H1 (cell line): ENCODE data around the gene LRPPRC. TPM values are rescaled to one million over a fixed set of nuclear protein-coding genes. Genes with fewer than 3 reads are reported as not detected.

Experiments used
- CBX5 ChIP-seq: fragments of 300-800, 300-1000 bp; sonication (generic); IDR thresholded peaks from 2 replicates; pipeline ENCODE4 v1.7.1; 2016; ENCODE audit warnings: antibody characterized with exemption, low read length, low read depth
- E2F6 ChIP-seq: IDR thresholded peaks from 2 replicates; pipeline ENCODE4 v1.6.1; 2012; ENCODE audit warnings: inconsistent platforms
- NANOG ChIP-seq: IDR thresholded peaks from 2 replicates; pipeline ENCODE4 v1.6.1; 2011; ENCODE audit warnings: low read length, low read depth, mild to moderate bottlenecking, inconsistent platforms; ENCODE audit not compliant: insufficient read depth, poor library complexity, severe bottlenecking
- RAD21 ChIP-seq, 2 experiments: IDR thresholded peaks in 1 of 2; conservative IDR thresholded peaks in 1 of 2; 2 replicates each; pipeline ENCODE4 v1.6.1; 2011; ENCODE audit warnings: low read depth in 2 of 2, low read length in 2 of 2, improper control_type of control experiment in 1 of 2, inconsistent platforms in 1 of 2, mild to moderate bottlenecking in 1 of 2, moderate library complexity in 1 of 2
- YY1 ChIP-seq: IDR thresholded peaks from 2 replicates; pipeline ENCODE4 v1.6.1; 2011; ENCODE audit warnings: low read depth, mild to moderate bottlenecking, low read length
- polyA plus RNA-seq, 7 experiments: library from polyadenylated mRNA; depleted of rRNA in 3 of 7; stranded (reverse) in 5 of 7; unstranded in 2 of 7; fragments of >200 nt in 5 of 7; fragments of 200-250 nt in 2 of 7; gene quantifications; 1 replicate in 5 of 7; 2 replicates in 1 of 7; 4 replicates in 1 of 7; pipeline versions ENCODE4 v1.2.1 to v1.2.3, GENCODE V29; 2011 to 2013; ENCODE audit warnings: missing spikeins in 2 of 7, mixed read lengths in 2 of 7
- total RNA-seq: library from RNA; stranded (reverse); fragmentation: NEBNext Ultra II Directional; extraction: Animal tissue kit (Norgen Biotek cat#: 25700); gene quantifications from 2 replicates; pipeline ENCODE4 v1.2.1, GENCODE V29; 2021
- TF ChIP-seq, protein P1 (sequence below): fragments of 300-600 bp; sonication (generic); IDR thresholded peaks from 2 replicates; pipeline ENCODE4 v1.7.1; 2012; ENCODE audit warnings: low read length, moderate library complexity, mild to moderate bottlenecking, inconsistent platforms; ENCODE audit not compliant: insufficient replicate concordance
- TF ChIP-seq, protein P2 (sequence below), 3 experiments: IDR thresholded peaks; 1 replicate in 2 of 3; 2 replicates in 1 of 3; pipeline versions ENCODE4 v1.5.1 to v1.6.1; 2011; ENCODE audit warnings: low read length in 3 of 3, mild to moderate bottlenecking in 3 of 3, inconsistent platforms in 2 of 3, low read depth in 1 of 3, moderate library complexity in 1 of 3; ENCODE audit not compliant: insufficient read depth in 1 of 3; ENCODE audit errors: control extremely low read depth in 1 of 3

The LRPPRC gene
- total and polyA plus RNA-seq, 2 of the 8 experiments (the other 6 are each of a cell fraction or from before 2014, with no cell fraction given) = 43.4 to 167 TPM

DNA sequence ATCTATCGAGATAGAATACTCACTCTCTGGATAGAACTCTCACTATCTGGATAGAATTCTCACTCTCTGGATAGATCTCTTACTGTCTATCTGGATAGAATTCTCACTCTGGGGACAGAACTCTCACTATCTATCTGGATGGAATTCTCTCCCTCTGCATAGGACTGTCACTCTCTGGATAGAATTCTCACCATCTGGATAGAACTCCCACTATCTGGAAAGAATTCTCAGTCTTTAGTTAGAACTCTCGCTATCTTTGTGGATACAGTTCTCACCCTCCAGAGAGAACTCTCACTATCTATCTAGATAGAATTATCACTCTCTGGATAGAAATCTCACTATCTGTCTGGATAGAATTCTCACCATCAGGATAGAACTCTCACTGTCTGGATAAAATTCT lies 140.5 kb downstream of the LRPPRC start (continued):
- TF ChIP-seq, protein P1, sequence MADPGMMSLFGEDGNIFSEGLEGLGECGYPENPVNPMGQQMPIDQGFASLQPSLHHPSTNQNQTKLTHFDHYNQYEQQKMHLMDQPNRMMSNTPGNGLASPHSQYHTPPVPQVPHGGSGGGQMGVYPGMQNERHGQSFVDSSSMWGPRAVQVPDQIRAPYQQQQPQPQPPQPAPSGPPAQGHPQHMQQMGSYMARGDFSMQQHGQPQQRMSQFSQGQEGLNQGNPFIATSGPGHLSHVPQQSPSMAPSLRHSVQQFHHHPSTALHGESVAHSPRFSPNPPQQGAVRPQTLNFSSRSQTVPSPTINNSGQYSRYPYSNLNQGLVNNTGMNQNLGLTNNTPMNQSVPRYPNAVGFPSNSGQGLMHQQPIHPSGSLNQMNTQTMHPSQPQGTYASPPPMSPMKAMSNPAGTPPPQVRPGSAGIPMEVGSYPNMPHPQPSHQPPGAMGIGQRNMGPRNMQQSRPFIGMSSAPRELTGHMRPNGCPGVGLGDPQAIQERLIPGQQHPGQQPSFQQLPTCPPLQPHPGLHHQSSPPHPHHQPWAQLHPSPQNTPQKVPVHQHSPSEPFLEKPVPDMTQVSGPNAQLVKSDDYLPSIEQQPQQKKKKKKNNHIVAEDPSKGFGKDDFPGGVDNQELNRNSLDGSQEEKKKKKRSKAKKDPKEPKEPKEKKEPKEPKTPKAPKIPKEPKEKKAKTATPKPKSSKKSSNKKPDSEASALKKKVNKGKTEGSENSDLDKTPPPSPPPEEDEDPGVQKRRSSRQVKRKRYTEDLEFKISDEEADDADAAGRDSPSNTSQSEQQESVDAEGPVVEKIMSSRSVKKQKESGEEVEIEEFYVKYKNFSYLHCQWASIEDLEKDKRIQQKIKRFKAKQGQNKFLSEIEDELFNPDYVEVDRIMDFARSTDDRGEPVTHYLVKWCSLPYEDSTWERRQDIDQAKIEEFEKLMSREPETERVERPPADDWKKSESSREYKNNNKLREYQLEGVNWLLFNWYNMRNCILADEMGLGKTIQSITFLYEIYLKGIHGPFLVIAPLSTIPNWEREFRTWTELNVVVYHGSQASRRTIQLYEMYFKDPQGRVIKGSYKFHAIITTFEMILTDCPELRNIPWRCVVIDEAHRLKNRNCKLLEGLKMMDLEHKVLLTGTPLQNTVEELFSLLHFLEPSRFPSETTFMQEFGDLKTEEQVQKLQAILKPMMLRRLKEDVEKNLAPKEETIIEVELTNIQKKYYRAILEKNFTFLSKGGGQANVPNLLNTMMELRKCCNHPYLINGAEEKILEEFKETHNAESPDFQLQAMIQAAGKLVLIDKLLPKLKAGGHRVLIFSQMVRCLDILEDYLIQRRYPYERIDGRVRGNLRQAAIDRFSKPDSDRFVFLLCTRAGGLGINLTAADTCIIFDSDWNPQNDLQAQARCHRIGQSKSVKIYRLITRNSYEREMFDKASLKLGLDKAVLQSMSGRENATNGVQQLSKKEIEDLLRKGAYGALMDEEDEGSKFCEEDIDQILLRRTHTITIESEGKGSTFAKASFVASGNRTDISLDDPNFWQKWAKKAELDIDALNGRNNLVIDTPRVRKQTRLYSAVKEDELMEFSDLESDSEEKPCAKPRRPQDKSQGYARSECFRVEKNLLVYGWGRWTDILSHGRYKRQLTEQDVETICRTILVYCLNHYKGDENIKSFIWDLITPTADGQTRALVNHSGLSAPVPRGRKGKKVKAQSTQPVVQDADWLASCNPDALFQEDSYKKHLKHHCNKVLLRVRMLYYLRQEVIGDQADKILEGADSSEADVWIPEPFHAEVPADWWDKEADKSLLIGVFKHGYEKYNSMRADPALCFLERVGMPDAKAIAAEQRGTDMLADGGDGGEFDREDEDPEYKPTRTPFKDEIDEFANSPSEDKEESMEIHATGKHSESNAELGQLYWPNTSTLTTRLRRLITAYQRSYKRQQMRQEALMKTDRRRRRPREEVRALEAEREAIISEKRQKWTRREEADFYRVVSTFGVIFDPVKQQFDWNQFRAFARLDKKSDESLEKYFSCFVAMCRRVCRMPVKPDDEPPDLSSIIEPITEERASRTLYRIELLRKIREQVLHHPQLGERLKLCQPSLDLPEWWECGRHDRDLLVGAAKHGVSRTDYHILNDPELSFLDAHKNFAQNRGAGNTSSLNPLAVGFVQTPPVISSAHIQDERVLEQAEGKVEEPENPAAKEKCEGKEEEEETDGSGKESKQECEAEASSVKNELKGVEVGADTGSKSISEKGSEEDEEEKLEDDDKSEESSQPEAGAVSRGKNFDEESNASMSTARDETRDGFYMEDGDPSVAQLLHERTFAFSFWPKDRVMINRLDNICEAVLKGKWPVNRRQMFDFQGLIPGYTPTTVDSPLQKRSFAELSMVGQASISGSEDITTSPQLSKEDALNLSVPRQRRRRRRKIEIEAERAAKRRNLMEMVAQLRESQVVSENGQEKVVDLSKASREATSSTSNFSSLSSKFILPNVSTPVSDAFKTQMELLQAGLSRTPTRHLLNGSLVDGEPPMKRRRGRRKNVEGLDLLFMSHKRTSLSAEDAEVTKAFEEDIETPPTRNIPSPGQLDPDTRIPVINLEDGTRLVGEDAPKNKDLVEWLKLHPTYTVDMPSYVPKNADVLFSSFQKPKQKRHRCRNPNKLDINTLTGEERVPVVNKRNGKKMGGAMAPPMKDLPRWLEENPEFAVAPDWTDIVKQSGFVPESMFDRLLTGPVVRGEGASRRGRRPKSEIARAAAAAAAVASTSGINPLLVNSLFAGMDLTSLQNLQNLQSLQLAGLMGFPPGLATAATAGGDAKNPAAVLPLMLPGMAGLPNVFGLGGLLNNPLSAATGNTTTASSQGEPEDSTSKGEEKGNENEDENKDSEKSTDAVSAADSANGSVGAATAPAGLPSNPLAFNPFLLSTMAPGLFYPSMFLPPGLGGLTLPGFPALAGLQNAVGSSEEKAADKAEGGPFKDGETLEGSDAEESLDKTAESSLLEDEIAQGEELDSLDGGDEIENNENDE = no peak
- no peak for TF ChIP-seq E2F6
- TF ChIP-seq, protein P2, sequence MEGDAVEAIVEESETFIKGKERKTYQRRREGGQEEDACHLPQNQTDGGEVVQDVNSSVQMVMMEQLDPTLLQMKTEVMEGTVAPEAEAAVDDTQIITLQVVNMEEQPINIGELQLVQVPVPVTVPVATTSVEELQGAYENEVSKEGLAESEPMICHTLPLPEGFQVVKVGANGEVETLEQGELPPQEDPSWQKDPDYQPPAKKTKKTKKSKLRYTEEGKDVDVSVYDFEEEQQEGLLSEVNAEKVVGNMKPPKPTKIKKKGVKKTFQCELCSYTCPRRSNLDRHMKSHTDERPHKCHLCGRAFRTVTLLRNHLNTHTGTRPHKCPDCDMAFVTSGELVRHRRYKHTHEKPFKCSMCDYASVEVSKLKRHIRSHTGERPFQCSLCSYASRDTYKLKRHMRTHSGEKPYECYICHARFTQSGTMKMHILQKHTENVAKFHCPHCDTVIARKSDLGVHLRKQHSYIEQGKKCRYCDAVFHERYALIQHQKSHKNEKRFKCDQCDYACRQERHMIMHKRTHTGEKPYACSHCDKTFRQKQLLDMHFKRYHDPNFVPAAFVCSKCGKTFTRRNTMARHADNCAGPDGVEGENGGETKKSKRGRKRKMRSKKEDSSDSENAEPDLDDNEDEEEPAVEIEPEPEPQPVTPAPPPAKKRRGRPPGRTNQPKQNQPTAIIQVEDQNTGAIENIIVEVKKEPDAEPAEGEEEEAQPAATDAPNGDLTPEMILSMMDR (IDR thresholded peaks at IDR 0.05; ENCODE audit: control extremely low read depth in 1 of 3, insufficient read depth in 1 of 3, low read depth in 1 of 3, low read length in 3 of 3) = no peak
- TF ChIP-seq CBX5 = no peak
- no peak for TF ChIP-seq RAD21 (IDR thresholded peaks at IDR 0.05 in 1 of 2, conservative IDR thresholded peaks at IDR 0.05 in 1 of 2; ENCODE audit: low read depth in 2 of 2, low read length in 2 of 2)
- no peak for TF ChIP-seq YY1
- TF ChIP-seq NANOG = no peak
